H7 (cell line): ENCODE data around the gene ATAD3B. TPM values are rescaled to one million over a fixed set of nuclear protein-coding genes. Genes with fewer than 3 reads are reported as not detected.
A peak's percentile ranks its signal among the peaks of the same experiment; 100 is the strongest.
"Not testable (repeated sequence)": the region's sequence is repeated elsewhere in the genome, so short reads cannot be mapped to it uniquely, and the experiment has no call there.

ENCODE experiments used
- DNase-seq: peaks from one replicate; pipeline ENCODE4 v3.0.0; 2012
- H3K27me3 ChIP-seq: 2 replicates; pipeline ENCODE4 v1.6.0; 2011; ENCODE audit warnings: mild to moderate bottlenecking, low read length; ENCODE audit not compliant: control insufficient read depth, insufficient read depth
- H3K36me3 ChIP-seq: replicated peaks from 2 replicates; pipeline ENCODE4 v1.5.1; 2011; ENCODE audit warnings: low read length; ENCODE audit not compliant: control insufficient read depth, insufficient read depth
- H3K4me3 ChIP-seq: 2 replicates; pipeline ENCODE4 v1.5.1; 2011; ENCODE audit warnings: low read depth, mild to moderate bottlenecking, control low read depth, low read length, moderate library complexity; ENCODE audit not compliant: insufficient read depth
- total RNA-seq: library from RNA; depleted of rRNA; stranded (reverse); fragments of >200 nt; shearing (Covaris generic); gene quantifications from 2 replicates; pipeline ENCODE4 v1.2.3, GENCODE V29; 2014

Gene ATAD3B
- total RNA-seq, 1 experiment from 2014 or later, result 43.5 TPM

DNA sequence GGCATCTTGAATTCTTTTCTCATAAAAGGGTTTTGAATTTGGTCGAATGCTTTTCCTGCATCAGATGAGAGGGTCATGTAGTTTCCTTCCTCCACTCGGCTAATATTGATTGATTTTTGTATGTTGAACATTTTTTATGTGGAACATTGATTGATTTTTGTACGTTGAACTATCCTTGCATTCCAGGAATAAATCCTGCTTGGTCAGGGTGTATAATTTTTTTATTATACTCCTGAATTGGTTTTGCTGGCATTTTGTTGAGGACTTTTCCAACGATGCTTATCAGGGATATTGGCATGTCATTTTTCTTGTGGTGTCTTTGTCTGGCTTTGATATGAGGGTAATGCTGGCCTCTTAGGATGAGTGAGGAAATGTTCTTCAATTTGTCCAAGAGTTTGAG, 60.4 kb downstream of the ATAD3B start:
- H3K4me3 ChIP-seq, result no peak overlapping the region

DNA sequence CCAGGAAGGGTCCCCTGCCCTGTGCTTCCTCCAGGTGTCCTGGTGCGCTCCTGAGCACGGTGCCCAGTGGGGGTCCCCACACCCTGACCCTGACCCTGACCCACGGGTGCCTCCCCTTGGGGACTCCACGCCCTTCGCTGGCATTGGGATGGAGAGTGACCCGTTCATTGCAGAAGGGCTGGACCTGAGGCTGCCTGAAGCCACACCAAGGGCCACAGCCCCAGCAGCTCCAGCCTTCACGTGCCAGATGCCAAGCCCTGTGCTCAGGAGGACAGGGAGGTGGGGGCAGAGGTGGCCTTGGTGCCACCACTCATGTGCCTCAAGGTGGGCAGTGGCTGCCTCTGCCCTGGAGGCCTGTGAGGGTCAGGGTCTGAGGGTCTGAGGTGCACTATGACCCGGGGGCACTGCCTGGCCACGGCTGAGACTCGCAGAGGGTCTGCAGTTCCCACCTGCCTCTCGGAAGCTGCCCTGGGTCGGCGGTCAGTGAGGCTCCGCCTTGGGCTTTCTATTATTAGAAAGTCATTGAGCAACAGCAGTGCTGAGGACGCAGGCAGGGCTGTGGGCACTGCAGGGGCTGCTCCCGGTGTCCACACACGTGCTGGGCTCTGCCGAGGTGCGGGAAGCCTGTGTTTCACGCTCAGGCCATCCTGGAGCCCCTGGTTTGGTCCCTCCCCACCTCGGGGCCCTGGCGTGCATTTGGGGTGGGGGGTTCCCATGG, 61.8 kb downstream of the ATAD3B start:
- not testable (repeated sequence) for H3K36me3 ChIP-seq, DNase-seq, H3K27me3 ChIP-seq, H3K4me3 ChIP-seq

More for the DNA sequence above, 60.4 kb downstream of the ATAD3B start:
- DNase-seq, result no peak
- Histone ChIP-seq H3K27me3 (no peaks in the 10 kb centered on the region), H3K36me3 (peaks cover 3% of the 10 kb centered on the region)

DNA sequence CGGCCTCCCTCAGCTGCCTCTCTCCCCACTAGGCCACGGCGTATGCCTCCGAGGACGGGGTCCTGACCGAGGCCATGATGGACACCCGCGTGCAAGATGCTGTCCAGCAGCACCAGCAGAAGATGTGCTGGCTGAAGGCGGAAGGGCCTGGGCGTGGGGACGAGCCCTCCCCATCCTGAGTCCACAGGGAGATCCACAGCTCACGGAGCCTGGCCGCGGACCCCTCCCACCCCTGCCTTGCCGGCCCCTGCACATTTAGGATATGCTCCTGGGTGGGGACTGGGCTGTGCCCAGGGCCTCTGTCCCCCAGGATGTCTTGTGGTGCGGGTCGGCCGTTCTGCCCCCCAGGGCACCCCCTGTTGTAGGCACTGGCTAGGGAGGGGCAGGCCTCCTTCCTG, 62.3 kb downstream of the ATAD3B start:
- H3K36me3 ChIP-seq, H3K4me3 ChIP-seq, DNase-seq, H3K27me3 ChIP-seq: not testable (repeated sequence)

DNA sequence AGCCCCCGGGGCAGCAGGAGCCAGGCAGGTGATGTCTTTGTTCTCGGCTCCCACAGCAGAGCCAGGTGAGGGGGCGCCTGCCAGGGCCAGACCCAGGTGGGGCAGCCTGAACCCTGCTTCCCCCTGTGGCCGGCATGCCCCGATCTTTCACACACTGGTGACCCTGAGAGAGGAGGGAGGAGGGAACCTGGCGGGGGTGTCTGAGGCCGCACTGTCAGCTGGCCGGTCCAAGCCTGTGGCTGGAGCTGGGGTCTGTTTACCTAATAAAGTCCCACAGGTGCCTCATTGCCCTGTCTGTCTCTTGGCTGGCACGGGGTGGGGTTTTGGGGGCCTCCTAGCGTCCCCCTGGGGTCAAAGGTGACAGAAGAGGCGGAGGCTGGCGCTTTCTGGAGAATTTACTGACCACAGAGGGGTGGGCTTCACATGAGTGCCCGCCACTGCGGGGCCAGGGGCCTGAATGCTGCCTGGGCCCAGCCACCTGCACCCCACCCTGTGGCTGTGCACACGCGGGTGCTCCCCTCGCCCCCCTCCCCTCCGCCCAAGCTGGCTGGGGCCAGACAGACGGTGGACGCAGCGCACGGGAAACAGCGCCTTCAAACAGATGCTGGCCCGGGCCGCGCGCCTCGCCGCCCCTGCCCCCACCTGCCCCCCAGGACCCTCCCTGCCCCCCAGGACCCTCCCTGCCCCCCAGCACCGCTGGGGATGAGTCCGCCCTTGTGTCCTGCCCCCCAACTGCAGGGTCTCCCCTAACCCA, 63.0 kb downstream of the ATAD3B start:
- H3K36me3 ChIP-seq, result peaks cover 2% of the 10 kb centered on the region

DNA sequence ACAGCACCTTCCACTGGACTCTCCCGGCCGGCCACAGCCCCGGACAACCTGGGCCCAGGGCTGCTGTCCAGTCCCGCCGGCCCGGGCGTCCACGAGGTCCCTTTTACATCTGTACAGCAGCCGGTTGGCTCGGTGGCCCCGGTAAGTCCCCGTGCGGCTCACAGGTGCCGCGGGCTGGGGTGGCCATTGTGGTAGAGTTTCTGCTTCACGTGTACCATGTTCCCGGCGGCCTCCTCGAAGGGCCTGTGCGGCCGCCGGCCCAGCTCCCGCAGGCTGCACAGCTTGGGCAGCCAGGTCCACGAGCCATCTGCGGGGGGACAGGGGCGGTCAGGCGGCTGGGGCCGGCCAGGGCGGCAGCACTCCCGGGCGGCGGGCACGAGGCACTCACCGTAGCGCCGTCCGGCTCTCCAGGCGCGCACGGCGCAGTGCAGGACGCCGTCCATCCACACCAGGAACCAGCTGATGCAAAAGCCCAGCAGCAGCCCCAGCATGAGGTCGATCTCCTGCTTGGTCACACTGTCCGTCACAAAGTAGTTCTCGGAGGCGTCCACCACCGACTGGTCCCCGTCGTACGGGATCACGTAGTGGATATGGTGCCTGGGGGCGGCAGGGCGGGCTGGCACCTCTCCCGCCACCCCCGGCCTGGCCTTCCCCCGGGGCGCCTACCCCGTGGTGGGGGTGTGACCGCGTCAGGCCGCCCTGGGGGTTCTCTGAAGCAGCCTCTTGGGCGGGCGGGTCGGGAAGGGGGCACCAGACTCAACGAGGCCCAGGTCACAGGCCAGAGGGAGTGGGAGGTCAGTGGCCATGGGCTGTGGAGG, 63.8 kb downstream of the ATAD3B start:
- no peaks in the 10 kb centered on the region for H3K36me3 ChIP-seq
- peak; percentile 80 for DNase-seq
- no peaks in the 10 kb centered on the region for H3K27me3 ChIP-seq
- H3K4me3 ChIP-seq, result no peak overlapping the region

More for the DNA sequence above, 63.0 kb downstream of the ATAD3B start:
- H3K4me3 ChIP-seq, result no peak overlapping the region
- H3K27me3 ChIP-seq, result no peaks in the 10 kb centered on the region
- DNase-seq, result peak; percentile 72

DNA sequence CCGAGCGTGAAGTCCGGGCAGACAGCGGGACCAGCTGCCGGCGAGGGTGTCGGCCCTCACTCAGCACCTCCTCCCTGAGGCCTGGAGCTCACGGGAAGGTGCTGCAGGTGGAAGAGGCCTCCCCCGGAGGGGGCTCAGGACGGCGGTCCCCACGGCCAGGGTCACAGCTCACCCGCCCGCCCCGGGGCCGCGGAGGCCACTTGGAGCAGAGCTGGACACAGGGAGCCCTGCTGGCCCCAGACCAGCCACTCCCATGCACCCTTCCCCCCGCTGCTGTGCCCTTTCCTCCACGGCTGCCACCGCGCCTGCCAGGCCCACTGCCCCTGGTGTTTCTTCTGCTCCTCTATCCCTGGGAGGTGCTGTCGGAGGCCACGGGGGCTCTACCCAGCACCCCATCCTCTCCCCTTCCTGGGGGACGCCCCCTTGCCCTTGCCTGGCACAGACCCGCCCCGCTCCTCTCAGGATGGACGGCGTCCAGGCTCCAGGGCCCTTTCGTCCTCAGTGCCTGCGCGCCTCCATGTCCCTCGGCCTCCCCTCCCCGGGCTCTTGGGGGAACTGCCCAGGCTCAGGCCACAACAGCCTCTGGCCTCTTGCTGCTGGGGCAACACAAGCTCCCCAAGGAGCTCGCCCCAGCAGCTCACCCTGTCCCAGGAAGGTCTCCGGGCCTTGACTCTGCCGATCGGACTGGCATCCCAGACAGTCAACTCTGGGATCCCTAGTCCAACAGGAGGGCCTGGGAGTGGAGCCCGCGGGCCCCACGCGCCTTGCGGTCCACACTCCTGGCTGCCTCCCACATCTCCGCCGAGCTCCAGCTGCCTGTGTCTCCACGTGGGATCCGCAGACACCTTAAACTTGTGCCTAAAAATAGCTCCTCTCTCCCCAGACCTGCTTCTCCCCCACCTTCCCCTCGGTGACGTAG, 64.7 kb downstream of the ATAD3B start:
- peak; percentile 79 for DNase-seq
- no peaks in the 10 kb centered on the region for H3K27me3 ChIP-seq
- H3K4me3 ChIP-seq, result no peak overlapping the region
- H3K36me3 ChIP-seq, result no peaks in the 10 kb centered on the region

DNA sequence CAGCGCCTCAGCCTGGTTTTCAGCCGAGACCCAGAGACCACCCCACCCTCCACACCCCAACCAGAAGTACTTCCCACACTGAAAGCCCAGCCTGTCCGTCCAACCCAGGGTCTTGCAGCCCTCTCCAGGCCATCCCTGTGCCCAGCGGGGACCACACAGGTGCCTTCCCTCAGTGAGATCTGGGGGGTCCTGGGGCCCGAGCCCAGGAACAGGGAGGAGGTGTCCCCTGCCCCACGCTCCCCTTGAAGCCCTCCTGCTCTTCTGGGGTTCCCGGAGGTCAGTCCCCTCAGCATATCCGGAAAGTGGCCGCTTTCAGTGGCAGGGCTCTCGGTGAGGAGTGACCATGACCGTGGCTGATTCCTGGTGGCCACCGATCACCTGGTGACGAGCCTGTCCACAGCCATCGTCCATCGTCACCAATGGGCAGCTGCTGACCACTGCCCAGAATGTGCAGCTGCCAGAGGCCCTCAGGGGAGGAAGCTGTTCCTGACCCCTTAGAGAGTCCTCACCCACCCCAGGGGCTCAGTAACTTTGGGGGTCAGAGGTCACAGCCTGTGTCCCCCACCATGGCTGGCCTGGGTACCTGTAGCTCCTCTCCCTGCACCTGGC, 65.5 kb downstream of the ATAD3B start:
- Histone ChIP-seq H3K4me3 (no peak overlapping the region), H3K27me3 (no peaks in the 10 kb centered on the region), H3K36me3 (no peaks in the 10 kb centered on the region; the same call in 1 of the 2 replicates)
- peak; percentile 68 for DNase-seq

DNA sequence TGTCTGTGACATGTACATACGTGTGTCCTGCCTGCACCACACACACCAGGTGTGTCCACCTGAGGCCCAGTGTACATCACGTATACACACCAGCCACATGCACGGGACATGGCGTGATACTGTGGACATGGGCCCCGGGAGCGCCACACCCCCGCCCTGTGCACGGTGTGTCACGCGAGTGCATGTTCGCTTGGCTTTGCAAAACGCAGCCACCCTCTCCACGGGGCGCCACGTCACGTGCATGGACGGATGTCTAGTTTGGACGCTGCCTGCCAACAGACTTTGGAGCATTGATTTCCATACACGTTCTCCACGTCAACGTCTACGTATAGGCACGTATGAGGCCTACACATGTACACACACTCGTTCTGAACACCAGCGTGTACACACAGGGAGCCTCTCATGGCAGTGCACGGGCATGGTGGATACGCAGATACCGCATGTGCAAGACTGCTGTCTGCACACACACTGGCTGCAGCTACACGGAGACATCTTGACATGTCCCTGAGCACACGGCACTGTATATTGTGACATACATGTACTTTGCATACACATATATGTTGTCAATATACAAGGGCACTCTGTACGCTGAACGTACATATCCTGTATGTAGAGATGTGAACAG, 66.2 kb downstream of the ATAD3B start:
- H3K36me3 ChIP-seq, result no peaks in the 10 kb centered on the region; the same call in 1 of the 2 replicates
- no peak overlapping the region for H3K4me3 ChIP-seq
- no peak for DNase-seq
- H3K27me3 ChIP-seq, result no peaks in the 10 kb centered on the region

DNA sequence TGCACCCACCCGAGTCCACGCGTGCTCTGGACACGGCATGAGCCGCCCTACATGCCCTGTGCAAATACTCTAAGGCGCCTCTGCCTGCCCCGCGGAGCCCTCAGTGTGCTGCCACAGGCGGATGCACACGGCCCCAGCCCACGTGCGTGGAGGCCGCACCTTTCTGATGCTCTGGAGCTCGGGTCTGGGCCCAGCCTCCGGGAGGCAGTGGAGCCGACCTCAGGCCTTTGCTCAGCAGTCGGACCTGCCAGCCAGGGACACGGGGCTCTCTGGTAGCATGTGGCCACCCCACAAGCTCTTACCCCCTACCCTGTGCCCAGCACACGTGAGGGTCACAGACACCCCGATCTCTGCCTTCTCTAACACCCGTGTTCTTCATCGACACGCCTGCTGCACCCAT, 66.8 kb downstream of the ATAD3B start:
- no peak overlapping the region for H3K4me3 ChIP-seq
- DNase-seq, result peak; percentile 72
- no peaks in the 10 kb centered on the region for H3K27me3 ChIP-seq
- no peaks in the 10 kb centered on the region; the same call in none of the 2 replicates for H3K36me3 ChIP-seq

DNA sequence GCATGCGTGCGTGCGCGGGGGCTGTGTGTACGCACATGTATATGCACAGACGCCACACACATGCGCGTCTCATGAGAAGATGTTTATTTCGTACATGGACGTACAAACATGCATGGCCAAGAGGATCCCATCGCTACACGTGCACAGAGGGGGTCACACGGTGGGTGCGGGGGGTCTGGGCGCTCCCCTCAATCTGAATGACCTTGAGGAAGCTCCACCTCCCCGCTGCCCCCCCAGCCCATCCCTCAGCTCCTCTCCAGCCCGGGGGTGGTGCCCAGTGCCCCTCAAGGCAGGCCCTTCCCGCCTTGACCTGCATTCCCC, 67.4 kb downstream of the ATAD3B start:
- Histone ChIP-seq H3K36me3 (no peaks in the 10 kb centered on the region; the same call in none of the 2 replicates), H3K4me3 (peak overlapping the region; percentile 63)

DNA sequence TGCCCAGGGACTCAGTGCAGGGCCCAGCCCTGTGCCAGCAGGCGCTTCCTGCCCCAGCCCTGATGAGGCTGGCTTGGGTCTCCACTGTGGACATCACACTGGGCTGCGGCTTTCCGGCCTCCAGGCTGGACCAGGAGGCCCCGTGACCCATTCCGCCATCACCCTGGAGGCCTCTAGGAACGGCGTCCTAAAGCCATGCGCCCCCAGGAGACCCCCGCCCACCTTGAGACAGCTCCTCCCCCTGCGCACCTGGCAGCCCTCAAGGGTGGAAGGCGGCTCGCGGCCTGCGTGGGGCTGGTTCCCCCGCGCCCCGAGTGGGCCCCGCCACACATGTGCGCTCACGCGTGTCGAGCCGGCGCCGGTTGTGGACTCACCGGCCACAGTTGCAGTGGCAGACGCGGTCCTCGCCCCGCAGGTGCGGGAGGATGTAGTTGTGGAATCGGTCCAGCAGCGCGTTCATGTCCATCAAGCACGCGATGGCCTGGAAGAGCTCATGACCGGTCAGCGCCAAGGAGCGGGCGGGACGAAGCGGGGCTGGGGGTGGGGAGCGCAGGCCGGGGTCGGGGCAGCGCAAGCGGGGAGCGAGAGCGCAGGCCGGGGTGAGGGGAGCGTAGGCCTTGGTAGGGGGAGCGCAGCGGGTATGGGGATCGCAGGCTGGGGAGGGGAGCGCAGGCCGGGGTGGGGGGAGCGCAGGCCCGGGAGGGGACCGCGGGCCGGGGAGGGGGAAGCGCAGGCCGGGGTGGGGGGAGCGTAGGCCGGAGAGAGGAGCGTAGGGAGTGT, 67.9 kb downstream of the ATAD3B start:
- peak; percentile 94 for DNase-seq
- Histone ChIP-seq H3K36me3 (no peaks in the 10 kb centered on the region; the same call in none of the 2 replicates), H3K27me3 (no peaks in the 10 kb centered on the region), H3K4me3 (peak overlapping the region; percentile 63)

More for the DNA sequence above, 67.4 kb downstream of the ATAD3B start:
- no peaks in the 10 kb centered on the region for H3K27me3 ChIP-seq
- DNase-seq, result no peak

DNA sequence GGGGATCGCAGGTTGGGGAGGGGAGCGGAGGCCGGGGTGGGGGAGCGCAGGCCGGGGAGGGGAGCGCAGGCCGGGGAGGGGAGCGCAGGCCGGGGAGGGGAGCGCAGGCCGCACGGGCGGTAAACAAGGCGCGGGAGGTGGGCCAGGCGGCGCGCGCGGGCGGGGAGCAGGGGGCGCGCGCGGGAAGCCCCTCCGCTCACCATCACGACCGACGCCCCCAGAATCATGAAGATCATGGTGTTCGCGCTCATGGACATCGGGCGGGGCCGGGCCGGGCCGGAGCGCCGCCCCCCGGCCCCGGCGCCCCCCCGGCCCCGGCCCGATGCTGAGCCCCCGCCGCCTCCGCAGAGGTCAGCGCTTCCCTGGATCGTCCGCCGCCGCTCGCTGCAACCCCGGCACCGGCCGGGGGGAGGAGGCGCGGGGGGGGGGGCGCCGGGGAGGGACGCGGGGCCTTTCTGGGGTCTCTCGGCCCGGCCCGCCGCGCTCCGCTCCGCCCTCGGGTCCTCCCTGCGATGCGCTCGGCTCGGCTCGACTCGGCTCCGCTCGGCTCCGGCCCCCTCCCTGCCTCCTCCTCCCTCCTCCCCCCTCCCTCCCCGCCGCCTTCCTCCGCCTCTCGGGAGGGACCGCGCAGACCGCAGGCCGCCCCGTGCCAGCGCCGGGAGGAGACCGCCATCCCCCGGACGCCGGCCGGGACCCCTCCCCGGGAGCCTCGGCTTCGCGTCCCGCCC, 68.7 kb downstream of the ATAD3B start, which contains the start of gene TMEM240:
TMEM240 (minus strand) TSS at position 535 of the 728 bp plus-strand sequence; CDS start at position 257, 278 bp downstream.
- Histone ChIP-seq H3K4me3 (peak within 1 kb of the TSS; percentile 63), H3K36me3 (no peaks in the 10 kb centered on the region; the same call in none of the 2 replicates), H3K27me3 (no peaks in the 10 kb centered on the region)
- peak; percentile 99 for DNase-seq
